ENCODE data around the gene MED12L.

Gene MED12L

GRCh38 chr3:151265866-151266265 is 180.4 kb downstream of the MED12L start:
- no peaks in the 10 kb centered on the region for H3K79me2 ChIP-seq
- H3K9me3 ChIP-seq (ENCODE audit: control insufficient read depth, low read length) = no peaks in the 10 kb centered on the region
- H2AFZ ChIP-seq = no peak overlapping the region
- no peak overlapping the region for H3K4me3 ChIP-seq (ENCODE audit: low read depth, low read length)
- no peaks in the 10 kb centered on the region for H3K4me1 ChIP-seq
- H3K36me3 ChIP-seq (ENCODE audit: control insufficient read depth, insufficient read depth, low read length) = no peaks in the 10 kb centered on the region
- H3K27ac ChIP-seq = no peak overlapping the region
- H3K4me2 ChIP-seq (ENCODE audit: low read length) = no peak overlapping the region
- no peaks in the 10 kb centered on the region for H3K27me3 ChIP-seq (ENCODE audit: control insufficient read depth, insufficient read depth, low read length)
- no peak overlapping the region for H3K9ac ChIP-seq
- TF ChIP-seq, protein P1, sequence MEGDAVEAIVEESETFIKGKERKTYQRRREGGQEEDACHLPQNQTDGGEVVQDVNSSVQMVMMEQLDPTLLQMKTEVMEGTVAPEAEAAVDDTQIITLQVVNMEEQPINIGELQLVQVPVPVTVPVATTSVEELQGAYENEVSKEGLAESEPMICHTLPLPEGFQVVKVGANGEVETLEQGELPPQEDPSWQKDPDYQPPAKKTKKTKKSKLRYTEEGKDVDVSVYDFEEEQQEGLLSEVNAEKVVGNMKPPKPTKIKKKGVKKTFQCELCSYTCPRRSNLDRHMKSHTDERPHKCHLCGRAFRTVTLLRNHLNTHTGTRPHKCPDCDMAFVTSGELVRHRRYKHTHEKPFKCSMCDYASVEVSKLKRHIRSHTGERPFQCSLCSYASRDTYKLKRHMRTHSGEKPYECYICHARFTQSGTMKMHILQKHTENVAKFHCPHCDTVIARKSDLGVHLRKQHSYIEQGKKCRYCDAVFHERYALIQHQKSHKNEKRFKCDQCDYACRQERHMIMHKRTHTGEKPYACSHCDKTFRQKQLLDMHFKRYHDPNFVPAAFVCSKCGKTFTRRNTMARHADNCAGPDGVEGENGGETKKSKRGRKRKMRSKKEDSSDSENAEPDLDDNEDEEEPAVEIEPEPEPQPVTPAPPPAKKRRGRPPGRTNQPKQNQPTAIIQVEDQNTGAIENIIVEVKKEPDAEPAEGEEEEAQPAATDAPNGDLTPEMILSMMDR (IDR thresholded peaks at IDR 0.05) = no peak

GRCh38 chr3:151267066-151267465 is 181.6 kb downstream of the MED12L start:
- H3K27ac ChIP-seq = no peak overlapping the region

GRCh38 chr3:151268267-151269235 is 183.1 kb downstream of the MED12L start:
- Histone ChIP-seq H3K27me3 (ENCODE audit: control insufficient read depth, insufficient read depth, low read length) (no peaks in the 10 kb centered on the region), H3K9me3 (ENCODE audit: control insufficient read depth, low read length) (no peaks in the 10 kb centered on the region), H3K27ac (no peak overlapping the region), H3K4me1 (no peaks in the 10 kb centered on the region), H3K79me2 (no peaks in the 10 kb centered on the region), H3K36me3 (ENCODE audit: control insufficient read depth, insufficient read depth, low read length) (no peaks in the 10 kb centered on the region), H3K9ac (no peak overlapping the region), H3K4me2 (ENCODE audit: low read length) (no peak overlapping the region), H2AFZ (no peak overlapping the region), H3K4me3 (ENCODE audit: low read depth, low read length) (no peak overlapping the region)
- TF ChIP-seq, protein P1 (IDR thresholded peaks at IDR 0.05) = no peak

More at GRCh38 chr3:151267066-151267465, 181.6 kb downstream of the MED12L start:
- TF ChIP-seq, protein P1 (IDR thresholded peaks at IDR 0.05) = no peak
- Histone ChIP-seq H3K4me3 (ENCODE audit: low read depth, low read length) (no peak overlapping the region), H3K36me3 (ENCODE audit: control insufficient read depth, insufficient read depth, low read length) (no peaks in the 10 kb centered on the region), H3K4me1 (no peaks in the 10 kb centered on the region), H3K9ac (no peak overlapping the region), H3K4me2 (ENCODE audit: low read length) (no peak overlapping the region), H3K9me3 (ENCODE audit: control insufficient read depth, low read length) (no peaks in the 10 kb centered on the region), H3K79me2 (no peaks in the 10 kb centered on the region), H2AFZ (no peak overlapping the region), H3K27me3 (ENCODE audit: control insufficient read depth, insufficient read depth, low read length) (no peaks in the 10 kb centered on the region)

DNA sequence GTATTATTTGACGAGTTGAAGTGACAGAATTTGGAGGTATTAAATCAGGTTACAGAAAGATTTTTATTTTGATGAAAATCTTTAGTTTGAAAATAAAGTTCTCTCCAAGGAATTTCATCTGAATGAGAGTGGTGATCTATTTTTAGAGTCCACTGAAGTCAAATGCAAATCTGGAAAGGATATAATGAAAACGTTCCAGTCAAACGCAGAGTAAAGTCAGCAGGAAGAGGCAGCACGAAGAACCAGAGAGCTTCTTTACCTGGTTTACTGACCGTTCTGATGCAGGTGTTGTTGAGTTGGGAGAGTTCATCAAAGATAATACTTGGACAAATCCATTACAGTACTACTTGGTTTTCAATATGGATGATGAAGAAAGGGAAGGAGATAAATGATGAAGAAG is 184.2 kb downstream of the MED12L start:
- Histone ChIP-seq H3K27me3 (ENCODE audit: control insufficient read depth, insufficient read depth, low read length) (no peaks in the 10 kb centered on the region), H3K79me2 (no peaks in the 10 kb centered on the region), H3K36me3 (ENCODE audit: control insufficient read depth, insufficient read depth, low read length) (no peaks in the 10 kb centered on the region), H3K4me3 (ENCODE audit: low read depth, low read length) (no peak overlapping the region), H3K4me2 (ENCODE audit: low read length) (no peak overlapping the region), H3K9me3 (ENCODE audit: control insufficient read depth, low read length) (no peaks in the 10 kb centered on the region), H3K27ac (peak overlapping the region; percentile 33), H2AFZ (no peak overlapping the region), H3K9ac (no peak overlapping the region), H3K4me1 (no peaks in the 10 kb centered on the region)
- TF ChIP-seq, protein P1 (IDR thresholded peaks at IDR 0.05) = no peak
